ENCODE data around the gene ATXN1L.

GRCh38 chr16:71904239-71904638, 58.5 kb downstream of the ATXN1L start:
- TF ChIP-seq, protein P1, sequence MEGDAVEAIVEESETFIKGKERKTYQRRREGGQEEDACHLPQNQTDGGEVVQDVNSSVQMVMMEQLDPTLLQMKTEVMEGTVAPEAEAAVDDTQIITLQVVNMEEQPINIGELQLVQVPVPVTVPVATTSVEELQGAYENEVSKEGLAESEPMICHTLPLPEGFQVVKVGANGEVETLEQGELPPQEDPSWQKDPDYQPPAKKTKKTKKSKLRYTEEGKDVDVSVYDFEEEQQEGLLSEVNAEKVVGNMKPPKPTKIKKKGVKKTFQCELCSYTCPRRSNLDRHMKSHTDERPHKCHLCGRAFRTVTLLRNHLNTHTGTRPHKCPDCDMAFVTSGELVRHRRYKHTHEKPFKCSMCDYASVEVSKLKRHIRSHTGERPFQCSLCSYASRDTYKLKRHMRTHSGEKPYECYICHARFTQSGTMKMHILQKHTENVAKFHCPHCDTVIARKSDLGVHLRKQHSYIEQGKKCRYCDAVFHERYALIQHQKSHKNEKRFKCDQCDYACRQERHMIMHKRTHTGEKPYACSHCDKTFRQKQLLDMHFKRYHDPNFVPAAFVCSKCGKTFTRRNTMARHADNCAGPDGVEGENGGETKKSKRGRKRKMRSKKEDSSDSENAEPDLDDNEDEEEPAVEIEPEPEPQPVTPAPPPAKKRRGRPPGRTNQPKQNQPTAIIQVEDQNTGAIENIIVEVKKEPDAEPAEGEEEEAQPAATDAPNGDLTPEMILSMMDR (IDR thresholded peaks at IDR 0.05), result no peak
- TF ChIP-seq POLR2A (IDR thresholded peaks at IDR 0.05), result no peak
